ENCODE data around the gene EIF3F.
A peak's percentile ranks its signal among the peaks of the same experiment; 100 is the strongest.

The EIF3F gene

DNA sequence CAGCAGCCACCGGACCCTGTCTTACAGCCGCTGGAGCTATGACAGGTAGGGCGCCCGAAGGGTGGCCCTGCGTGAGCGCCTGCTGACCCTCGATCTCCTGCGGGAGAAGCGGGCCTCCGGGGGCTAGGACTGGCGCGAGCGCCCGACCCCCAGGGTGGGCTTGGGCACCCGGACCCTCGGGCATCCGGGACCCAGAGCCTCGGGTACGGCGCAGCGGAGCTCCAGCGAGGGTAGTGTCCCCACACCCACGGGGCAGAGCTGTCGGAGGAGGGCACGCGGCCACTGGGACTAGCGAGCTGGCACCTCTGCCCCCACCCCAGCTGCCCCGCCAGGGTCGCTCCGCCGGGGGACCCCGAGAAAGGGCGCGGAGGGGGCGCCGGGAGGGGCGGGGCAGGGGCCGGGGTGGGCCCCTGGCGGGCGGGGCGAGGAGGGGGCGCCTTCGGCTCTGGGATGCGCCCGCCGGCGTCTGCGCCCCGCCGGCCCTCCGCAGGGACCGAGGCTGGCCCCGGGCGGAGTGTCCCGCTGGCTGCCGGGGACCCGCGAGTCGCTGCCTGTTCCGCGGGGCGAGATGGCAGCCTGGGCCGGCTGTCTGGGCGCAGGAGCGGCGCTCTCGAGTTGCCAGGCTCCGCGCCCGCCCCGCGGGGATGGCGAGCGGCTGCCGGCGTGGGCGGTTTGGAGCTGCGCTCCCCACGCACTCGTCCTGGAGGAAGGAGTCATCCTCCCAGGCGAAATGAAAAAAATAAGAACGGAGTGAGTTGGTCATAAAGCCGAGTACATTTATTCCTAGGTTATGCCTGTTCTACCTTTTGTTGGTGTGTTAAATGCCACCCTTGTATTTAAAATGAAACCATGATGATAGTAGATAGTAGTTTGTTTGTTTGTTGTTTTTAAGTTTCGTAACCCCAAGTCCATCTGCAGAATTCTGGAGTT lies 32.4 kb downstream of the EIF3F start:
- peak in 1 of 2 donors; percentile 20 for DNase-seq (ENCODE audit: low read depth in 1 of 2, low spot score in 1 of 2)

DNA sequence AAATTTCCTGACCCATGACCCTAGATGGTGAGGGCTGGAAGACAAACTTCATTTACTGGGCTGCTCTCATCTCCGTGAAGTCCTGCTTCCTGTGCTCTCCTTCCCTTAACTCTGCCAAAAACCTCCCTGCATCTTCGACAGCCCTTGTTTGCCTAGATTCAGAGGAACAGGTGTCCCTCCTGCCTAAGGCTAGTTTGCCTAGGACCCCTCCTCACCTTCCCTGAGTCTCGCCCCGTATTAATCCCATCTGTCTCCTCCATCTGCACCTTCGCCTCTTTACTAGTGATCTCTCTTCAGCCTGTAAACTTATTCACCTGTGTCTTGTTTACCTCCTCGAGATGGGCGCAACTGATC lies 33.1 kb downstream of the EIF3F start:
- no peak for DNase-seq (ENCODE audit: low read depth in 1 of 2, low spot score in 1 of 2)

DNA sequence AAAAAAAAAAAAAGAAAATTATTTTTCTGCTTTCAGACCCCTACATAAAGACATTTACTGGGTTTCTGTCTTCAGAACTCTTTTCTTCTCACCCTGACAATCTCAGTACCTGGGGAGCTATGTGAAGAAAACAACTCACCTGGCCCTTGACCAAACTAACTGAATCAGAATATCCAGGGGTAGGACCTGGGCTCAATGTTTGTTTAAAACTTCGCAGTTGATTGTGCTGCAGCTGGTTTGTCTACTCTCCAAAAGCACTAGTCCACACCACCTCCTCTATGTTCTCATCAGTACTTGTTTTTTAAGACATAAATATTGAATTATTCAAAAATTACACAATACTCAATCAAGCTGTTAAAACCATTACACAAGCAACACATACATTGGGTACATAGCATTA lies 34.8 kb downstream of the EIF3F start:
- DNase-seq (ENCODE audit: low read depth in 1 of 2, low spot score in 1 of 2): no peak

DNA sequence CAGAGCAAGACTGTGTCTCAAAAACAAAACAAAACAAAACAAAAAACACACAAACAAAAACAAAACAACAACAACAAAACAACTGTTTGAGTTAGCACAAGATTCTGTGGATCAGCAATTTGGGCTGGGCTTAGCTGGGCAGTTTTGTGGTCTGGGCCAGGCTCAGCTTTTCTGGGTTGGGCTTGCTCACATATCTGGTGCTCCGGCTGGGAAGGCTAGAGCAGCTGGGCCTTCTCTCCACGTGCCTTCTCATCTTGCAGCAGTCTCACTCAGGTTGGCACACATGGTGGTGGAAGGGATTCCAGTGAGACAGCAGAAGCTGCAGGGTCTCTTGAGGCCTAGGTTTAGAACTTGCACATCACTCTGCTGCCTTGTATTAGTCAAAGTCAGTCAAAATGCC lies 35.7 kb downstream of the EIF3F start:
- DNase-seq (ENCODE audit: low read depth in 1 of 2, low spot score in 1 of 2): no peak

DNA sequence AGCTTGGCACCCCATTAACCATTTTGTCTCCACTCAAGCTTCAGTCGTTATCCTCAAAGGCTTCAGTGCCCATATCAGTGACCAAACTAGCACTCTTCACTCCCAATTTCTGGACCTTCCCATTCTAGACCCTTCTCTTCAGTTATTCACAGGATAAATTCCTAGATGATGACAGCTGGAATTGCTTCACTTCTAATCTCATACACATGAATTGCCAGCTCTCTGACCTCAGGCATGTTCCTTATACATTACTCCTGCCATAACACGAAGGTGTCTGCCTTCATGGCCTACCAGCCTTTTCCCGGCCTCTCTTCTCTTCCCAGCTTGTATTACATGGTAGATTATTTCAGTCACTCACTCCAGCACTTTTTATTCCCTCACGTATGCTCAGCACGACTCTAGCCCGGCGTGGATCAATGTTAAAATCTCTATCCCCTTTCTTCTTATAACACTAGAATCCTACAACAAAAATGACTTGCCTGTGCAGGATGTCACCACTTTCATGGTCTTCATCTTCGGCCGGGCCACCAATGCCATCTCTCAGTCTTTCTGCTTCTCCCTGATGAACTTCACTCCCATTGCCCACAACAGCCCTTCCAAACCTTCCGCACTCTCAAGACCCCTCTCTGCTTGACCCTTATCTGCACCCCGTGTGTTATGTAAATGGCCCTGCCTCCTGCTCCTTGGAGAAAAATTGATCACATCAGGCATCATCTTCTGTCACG lies 36.9 kb downstream of the EIF3F start:
- no peak for DNase-seq (ENCODE audit: low read depth in 1 of 2, low spot score in 1 of 2)

DNA sequence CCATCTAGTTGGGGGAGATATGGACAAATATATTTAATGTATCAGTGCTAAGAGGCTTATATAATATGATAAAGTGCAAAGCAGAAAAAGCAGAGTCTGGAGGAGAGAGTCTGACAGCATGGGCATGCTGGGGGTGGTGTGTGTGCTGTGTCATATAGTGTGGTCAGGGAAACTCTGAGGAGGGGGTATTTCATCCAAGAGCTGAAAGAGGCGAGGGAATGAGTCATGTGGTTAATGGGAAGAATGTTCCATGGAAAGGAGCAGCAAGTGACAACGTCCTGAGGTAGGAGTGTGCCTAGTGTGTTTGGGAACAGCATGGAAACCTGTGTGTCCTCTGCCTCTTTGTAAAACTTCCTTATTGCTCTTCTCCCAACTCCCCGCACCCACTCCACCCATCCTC lies 38.0 kb downstream of the EIF3F start:
- no peak for DNase-seq (ENCODE audit: low read depth in 1 of 2, low spot score in 1 of 2)

DNA sequence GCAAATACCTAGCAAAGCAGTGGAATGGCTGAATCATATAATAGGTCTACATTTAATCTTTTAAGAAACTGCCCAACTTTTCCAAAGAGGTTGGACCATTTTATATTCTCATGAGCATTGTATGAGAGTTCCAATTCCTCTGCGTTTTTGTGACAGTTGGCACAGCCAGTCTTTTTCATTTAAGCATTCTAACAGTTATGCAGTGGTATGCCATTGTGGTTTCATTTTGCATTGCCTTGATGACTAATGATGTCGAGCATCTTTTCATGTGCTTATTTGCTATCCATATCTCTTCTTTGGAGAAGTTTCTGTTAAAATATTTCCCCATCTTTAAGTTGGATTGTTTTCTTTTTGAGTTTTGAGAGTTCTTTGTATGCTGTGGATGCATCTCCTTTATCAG lies 38.7 kb downstream of the EIF3F start:
- no peak for DNase-seq (ENCODE audit: low read depth in 1 of 2, low spot score in 1 of 2)

DNA sequence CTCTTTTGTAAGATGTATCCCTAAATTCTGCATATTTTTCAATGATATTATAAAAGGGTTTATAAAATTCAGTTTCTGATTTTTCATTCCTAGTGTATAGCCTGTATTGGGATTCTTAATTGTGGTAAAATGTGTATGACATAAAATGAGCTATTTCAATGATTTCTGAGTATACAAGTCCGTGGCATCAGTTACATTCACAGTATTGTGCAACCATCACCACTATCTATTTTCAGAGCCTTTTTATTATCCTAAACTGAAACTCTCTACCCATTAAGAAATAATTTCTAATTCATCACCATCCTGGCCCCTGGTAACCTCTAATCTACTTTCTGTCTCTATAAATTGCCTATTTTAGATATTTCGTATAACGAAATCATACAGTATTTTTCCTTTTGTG lies 39.8 kb downstream of the EIF3F start:
- no peak for DNase-seq (ENCODE audit: low read depth in 1 of 2, low spot score in 1 of 2)

DNA sequence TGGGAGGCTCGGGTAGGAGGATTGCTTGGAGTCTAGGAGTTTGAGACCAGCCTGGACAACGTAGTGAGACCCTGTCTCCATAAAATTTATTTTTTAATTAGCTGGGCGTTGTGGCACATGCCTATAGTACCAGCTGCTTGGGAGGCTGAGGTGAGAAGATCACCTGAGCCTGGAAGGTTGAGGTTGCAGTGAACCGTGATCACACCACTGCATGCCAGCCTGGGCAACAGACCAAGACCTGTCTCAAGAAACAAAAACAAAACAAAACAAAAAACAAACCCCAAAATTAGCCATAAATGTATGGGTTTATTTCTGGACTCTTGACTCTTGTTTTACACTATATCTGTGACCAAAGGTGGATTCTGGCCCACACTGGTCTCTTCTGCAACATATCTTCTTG lies 41.6 kb downstream of the EIF3F start:
- no peak for DNase-seq (ENCODE audit: low read depth in 1 of 2, low spot score in 1 of 2)

DNA sequence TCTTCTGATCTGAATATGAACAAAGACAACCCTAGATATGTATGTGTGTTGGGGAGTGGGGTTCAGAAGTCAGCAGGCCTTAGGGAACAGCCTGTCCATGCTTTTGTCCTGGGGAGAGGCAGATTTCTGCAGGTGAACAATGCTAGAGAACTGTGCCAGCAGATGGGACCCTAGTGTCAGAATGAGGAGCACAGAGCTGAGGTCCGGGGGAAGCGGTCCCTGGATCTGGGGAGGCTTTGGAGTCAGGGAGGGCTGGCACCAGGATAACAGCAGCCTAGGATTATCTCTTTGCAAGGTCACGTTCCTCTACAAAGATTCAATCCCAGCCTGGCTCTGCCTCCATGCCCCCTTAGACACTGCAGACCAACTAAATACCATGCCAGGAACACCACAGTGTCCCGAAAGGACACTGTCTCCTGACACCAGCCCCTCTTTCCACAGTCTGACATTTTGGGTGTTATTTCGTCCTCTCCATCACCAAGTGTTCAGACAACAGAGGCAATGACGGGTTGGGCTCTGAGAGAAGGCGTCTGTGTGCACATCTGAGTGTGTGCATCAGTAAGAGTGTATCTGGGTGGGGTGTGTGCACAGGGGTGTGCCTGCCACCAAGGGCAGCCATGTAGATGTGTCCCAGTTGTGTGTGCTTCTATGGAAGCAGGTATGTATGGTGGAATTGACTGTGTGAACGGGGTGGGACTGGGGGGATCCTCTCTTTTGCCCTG lies 43.5 kb downstream of the EIF3F start:
- no peak for DNase-seq (ENCODE audit: low read depth in 1 of 2, low spot score in 1 of 2)

DNA sequence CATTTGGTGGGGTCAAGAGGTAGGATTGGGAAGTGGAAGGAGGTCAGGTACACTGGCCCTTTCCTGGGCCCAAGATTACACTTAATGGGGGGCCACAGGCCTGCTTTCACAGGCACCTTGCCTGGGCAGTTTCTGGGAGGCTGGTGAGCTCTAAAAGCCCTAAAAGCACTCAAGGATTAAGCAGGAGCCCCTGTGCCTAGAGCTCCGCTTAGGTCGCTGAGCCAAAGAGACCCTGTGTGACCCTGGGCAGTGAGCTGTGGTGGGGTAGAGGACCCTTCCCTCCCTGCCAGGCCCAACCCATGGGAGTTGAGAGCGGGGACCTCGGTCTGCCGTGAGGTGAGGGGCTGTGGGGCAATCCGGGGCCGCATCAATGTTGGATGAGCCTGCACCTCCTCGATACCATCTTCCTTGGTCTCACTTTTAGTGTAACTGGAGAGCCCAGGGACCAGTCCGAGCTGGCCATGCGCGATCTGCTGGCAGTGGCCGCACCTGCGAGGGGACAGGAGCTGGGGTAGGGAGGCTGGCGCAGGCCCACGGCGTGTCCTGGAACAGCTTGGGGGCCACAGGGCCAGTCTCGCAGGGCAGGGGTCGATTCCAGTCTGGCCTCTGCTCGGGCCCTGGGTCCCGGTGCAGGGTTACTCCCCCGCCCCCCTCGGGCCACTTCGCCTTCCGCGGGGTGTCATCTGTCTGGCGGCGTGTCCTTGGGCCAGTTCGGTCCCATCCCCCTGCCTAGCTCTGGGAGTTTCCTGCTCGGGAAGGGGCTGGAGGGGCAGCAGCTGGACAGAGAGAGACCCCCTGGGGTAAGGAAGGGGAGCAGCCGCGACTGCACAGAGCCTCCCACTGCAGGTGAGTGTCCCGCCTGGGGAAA lies 44.3 kb downstream of the EIF3F start:
- DNase-seq (ENCODE audit: low read depth in 1 of 2, low spot score in 1 of 2): no peak

DNA sequence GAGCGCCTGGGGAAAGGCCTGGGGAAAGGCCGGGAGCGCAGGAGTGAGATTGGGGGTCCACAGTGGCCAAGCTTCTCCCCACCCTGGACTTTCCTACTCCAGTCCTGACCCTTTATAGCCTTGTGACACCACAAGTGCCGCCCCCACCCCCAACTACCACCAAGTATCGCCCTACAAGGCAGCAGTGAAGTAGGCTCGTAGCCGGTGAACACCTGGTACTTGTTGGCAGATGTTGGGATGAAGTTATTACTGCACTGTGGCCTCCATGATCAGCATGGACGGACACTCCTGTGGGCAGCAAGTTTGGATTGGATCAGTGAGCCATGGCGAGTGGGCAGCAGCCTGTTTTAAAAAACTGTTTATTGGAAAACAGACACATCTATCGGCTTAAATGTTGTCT lies 45.0 kb downstream of the EIF3F start:
- no peak for DNase-seq (ENCODE audit: low read depth in 1 of 2, low spot score in 1 of 2)

DNA sequence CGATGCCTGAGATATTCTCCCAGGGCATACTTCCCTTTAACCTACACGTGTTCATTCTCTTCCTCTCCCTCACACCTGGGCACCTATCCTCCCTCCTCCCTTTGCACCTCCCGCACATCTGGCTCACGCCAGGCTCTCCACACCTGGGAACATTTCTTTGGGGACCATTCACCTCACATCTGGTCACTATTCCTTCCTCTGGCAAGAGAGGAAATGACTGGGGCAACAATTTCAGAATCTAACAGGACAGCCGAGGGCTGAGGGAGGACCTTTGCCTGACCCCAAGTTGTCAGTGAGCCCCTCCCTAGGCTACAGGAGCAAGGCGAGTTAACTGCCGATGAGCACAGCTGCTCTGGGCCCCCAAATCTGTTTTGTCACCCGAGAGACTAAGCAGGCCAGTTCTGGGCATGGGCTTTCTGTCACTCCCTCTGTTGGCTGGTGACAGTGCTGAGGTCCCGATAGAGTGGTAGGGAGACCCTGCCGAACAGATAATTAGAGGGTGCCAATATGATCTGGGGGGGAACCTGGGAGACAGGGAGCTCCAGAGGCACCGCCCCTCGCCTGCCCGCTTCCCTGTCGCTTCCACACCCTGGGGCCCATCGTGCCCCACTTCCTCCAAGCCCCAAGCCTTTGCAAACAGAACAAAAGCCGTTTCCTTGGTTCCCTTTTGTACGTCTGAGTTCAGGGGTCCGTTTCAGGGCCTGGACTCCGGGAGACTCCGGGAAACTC lies 45.6 kb downstream of the EIF3F start:
- no peak for DNase-seq (ENCODE audit: low read depth in 1 of 2, low spot score in 1 of 2)

DNA sequence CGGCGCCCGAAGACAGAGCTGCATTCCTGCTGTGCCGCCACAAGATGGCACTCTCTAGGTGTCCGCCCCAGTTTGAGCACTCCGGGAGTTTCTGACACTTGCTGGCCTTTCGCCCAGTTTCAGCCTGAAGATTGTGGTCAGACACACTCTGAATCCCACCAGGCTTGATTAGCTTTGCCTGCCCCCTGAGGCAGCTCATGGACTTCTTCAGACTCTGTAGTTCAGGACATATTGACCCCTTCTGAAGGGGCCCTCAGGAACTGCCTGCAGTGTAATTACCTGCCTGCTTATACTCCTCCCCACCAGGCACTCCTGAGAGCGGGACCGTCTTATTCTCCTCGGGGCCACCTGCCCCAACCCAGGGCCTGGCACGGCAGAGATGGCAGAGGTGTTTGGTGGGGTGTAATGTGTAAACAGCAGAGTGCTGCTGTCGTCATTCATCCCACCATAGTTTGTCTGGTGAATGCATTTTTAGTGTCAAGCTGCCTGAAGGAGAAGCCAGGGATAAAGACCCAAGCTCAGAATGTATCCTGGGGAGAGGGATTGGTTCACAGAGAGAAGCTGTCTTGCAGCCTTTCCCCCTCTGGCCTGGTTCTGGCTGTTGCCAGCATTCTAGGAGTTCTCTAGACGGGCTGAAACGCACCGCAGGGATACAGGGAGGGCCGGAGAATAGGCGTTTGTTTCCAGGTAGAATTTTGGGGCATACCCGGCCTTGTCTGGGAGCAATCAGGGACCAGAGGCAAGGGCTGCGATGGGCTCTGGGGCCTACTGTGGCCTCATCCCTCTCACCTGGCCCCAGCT lies 46.4 kb downstream of the EIF3F start:
- peak in 1 of 2 donors; percentile 23 for DNase-seq (ENCODE audit: low read depth in 1 of 2, low spot score in 1 of 2)

DNA sequence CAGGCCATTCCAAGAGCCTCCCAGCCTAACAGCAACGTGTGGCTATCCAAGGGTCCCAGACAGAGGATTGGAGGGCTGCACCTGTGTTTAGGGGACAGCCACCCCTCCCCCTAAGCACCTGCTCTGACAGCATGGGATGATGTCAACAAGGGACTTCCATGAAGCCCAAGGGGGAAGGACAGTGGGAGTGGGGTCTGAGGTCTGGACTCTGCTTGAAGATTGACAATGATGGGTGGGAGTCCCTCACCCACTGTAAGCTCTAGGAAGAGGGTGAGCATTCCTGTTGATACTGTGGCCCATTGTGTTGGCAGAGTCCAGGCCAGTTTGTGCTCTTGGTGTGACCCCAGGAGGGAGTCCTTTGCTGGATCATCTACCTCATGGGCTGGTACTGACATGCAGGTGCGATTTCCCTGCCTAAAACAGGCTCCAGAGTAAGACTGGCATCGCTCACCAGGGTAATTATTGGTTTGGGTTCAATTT lies 47.0 kb downstream of the EIF3F start:
- DNase-seq (ENCODE audit: low read depth in 1 of 2, low spot score in 1 of 2): no peak

DNA sequence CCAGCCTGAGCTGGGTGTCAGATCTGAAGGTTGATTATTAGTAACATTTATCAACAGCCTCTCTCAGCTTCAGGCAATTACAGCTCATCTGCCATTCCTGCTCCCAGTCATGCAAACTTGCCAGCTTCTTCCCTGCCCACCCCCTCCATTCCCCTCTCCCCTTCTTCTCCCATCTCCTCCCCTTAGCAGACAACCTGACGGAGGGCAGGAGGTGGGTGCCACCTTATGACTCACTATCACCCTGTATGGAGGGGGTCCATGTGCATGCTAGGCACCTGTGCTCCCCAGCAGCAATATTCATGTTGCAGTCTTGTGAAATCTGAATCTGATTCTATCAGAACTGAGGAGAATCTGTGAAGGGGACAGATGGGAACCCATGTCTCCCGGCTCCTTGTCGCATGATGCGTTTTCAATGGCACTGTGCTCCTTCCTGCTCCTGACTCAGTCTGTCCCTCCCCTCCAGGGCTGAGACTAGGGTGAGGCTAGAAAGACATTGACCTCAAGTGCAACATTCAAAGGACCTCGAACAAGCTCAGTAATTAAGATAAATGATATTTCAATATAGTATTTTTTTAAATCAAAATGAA lies 47.6 kb downstream of the EIF3F start:
- no peak for DNase-seq (ENCODE audit: low read depth in 1 of 2, low spot score in 1 of 2)

DNA sequence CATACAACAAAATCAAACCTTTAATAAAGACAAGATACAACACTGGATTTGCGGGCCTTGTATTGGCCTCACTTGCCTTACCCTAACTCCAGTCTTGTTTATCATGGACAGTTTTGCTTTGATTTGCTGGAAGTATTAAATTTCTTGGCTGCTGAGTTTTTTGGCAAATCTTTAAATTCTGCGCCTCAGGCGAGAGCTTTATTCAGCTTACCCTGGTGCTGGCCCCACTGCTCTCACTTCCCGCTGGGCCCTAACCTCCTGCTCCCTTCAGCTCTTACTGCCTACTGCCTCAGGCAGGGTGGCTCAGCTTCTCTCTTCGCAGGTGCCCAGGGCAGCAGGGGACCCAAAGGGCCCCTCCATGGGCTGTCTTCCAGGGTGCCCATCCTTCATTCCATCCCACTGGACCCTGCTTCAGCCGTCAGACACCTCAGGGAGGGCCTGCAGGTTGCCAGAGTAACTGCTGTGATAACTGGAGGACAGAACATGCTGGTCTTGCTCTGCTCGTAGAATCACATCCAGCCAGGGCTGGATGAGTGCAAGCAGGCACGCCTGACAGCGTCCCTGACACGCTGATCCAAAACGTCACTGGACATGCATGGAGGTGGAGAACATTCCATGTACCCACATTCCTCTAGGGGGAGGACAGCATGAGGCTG lies 48.2 kb downstream of the EIF3F start:
- no peak for DNase-seq (ENCODE audit: low read depth in 1 of 2, low spot score in 1 of 2)

DNA sequence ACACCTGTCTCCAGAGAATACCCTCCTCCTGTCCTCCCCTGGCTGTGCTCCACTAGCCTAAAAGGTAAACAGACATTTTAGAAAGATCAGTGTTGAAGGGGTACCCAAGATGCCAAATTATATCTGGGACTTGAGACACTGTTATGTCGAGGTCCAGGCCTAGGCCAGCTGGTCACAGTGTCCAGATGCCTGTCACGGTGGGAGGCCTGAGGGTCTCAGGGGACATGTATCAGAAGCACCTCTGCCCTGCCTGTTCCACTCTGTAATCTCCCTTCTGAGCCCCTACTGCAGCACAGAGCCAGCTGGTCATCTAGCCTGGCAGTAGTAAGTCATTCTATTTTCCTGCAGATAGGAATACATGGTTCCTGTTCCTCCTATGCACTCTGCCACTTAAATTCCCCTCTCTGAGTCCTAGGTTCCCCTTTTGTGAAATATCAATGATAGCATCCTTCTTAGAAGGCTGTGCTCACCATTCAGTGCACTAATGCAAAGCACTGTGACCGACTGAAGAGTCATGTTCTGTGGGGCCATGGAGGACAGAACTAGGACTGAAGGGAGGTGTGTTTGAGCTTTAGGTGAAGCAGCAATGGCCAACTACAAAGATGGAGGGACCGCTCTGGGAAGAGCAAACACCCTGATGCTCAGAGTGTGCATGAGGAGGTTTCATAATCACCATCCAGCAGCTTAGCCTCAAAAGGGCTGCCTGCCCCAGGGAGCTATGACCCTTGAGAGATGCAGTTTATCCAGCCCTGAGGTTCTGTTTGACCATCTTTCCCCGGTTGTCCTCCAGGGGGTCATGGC lies 49.1 kb downstream of the EIF3F start:
- no peak for DNase-seq (ENCODE audit: low read depth in 1 of 2, low spot score in 1 of 2)
